GM20431 (cell line): ENCODE data around the gene RANBP17.

Source experiments
- in situ Hi-C: fragments of 300-500 bp; cut with MseI, MboI; formaldehyde crosslinking; loops from one replicate; pipeline ENCODE4 v1.15.0; 2020; ENCODE audit warnings: low sequenced_read_pairs; ENCODE audit not compliant: unreplicated experiment

RANBP17 gene

GRCh38 chr5:171055875-171056454 lies 194.1 kb downstream of the RANBP17 start:
- in situ Hi-C loops = no loop called here

- in situ Hi-C loops = no loop called here
Measured at GRCh38 chr5:171067540-171068130, 205.8 kb downstream of the RANBP17 start.

GRCh38 chr5:171074747-171075146 lies 212.9 kb downstream of the RANBP17 start:
- in situ Hi-C loops = no loop called here

GRCh38 chr5:171080186-171080938 lies 218.5 kb downstream of the RANBP17 start:
- in situ Hi-C loops = no loop called here

GRCh38 chr5:171081319-171081718 lies 219.5 kb downstream of the RANBP17 start:
- in situ Hi-C loops = no loop called here

- in situ Hi-C loops = no loop called here
Measured at GRCh38 chr5:171092194-171092593, 230.4 kb downstream of the RANBP17 start.

- in situ Hi-C loops = no loop called here
Measured at GRCh38 chr5:171093598-171093997, 231.8 kb downstream of the RANBP17 start.

- in situ Hi-C loops = no loop called here
Measured at GRCh38 chr5:171094356-171094755, 232.5 kb downstream of the RANBP17 start.

GRCh38 chr5:171102877-171103610 lies 241.2 kb downstream of the RANBP17 start:
- in situ Hi-C loops = no loop called here

- in situ Hi-C loops = no loop called here
Measured at GRCh38 chr5:171107669-171108068, 245.9 kb downstream of the RANBP17 start.

- in situ Hi-C loops = no loop called here
Measured at GRCh38 chr5:171115519-171115918, 253.7 kb downstream of the RANBP17 start.

GRCh38 chr5:171116719-171117118 lies 254.9 kb downstream of the RANBP17 start:
- in situ Hi-C loops = no loop called here

GRCh38 chr5:171120986-171121622 lies 259.3 kb downstream of the RANBP17 start:
- in situ Hi-C loops = no loop called here

GRCh38 chr5:171121638-171122037 lies 259.8 kb downstream of the RANBP17 start:
- in situ Hi-C loops = no loop called here

GRCh38 chr5:171122372-171122771 lies 260.6 kb downstream of the RANBP17 start:
- in situ Hi-C loops = no loop called here

- in situ Hi-C loops = no loop called here
Measured at GRCh38 chr5:171123417-171123816, 261.6 kb downstream of the RANBP17 start.

- in situ Hi-C loops = no loop called here
Measured at GRCh38 chr5:171127314-171127713, 265.5 kb downstream of the RANBP17 start.

- in situ Hi-C loops = no loop called here
Measured at GRCh38 chr5:171128136-171128535, 266.3 kb downstream of the RANBP17 start.

- in situ Hi-C loops = no loop called here
Measured at GRCh38 chr5:171129308-171129707, 267.5 kb downstream of the RANBP17 start.

GRCh38 chr5:171131497-171131896 lies 269.7 kb downstream of the RANBP17 start:
- in situ Hi-C loops = no loop called here
